Stimulated activated naive CD4-positive, alpha-beta T cell (primary cell): ENCODE measurements around the gene FCHSD1.

Experiments used
- DNase-seq, 6 experiments: peaks; one replicate each; lab custom pipeline; 2025; lab: John Stamatoyannopoulos, UW

The FCHSD1 gene

DNA sequence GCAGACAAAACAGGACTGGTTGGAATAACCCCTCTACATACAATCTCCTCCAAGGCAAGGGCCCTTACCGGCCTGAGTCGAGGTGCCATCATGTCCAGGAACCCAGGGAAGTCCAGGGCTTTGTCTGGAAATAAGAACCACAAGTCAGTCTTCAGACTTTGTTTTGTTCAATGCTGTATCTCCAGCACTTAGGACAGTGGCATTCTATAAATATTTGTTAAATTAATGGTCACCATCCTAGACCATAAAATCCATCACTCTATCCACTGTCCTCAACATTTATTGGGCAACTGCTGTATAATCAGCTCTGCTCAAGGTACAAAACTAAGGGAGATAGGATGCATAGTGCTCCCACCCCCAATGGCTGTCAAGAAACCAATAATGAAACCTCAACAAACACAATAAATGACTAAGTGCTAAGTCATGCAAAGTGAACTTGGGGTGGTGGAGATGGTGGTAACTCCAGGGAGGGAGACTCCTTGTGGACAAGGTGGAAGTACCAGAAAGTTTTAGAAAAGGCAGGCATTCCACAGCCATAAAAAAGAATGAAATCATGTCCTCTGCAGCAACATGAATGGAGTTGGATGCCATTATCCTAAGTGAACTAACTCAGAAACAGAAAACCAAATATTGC is 9.5 kb downstream of the FCHSD1 start:
- no peak for DNase-seq

DNA sequence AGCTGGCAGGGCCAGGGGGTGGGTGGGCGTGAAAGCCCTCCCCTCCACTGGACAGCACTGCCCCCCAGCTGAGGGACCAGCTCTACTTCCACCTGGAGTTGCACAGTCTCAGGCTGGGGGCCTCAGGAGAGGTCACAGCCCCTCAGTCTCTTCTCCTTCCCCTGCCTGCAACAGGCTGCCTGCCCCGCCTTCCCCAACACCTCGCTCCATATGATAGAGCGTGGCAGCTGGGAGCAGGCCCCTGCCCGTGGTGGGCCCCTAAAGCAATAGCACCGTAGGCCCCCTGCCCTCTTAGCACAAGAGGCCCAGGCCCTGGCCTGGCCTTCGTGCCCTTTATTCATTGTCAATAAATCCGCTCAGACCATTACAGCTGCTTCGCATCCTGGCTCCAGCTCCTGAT is 10.5 kb downstream of the FCHSD1 start:
- no peak for DNase-seq

- no peak for DNase-seq
Observed at GRCh38 chr5:141640051-141640415, 11.2 kb downstream of the FCHSD1 start.

- DNase-seq = no peak
Observed at GRCh38 chr5:141639357-141640050, 11.7 kb downstream of the FCHSD1 start.

DNA sequence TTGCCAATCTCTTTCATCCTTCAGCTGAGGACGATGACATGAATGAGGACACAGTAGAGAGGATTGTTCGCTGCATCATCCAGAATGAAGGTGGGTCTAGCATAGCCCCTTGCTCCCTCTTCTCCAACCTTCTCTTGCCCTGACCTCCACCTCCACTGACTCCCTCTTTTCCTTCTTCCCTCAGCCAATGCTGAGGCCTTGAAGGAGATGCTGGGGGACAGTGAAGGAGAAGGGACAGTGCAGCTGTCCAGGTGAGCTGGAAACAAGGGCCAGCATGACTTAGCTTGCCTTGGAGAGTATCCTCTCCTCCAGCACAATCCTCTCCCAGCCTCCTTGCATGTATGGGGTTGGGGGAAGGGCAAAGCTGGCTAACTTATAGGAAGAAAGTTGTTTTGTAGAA is 12.4 kb downstream of the FCHSD1 start:
- DNase-seq = no peak

GRCh38 chr5:141637767-141638419 is 13.3 kb downstream of the FCHSD1 start:
- DNase-seq = peak; percentile 20 to 56 (median 48)

GRCh38 chr5:141637123-141637766 is 14.0 kb downstream of the FCHSD1 start:
- peak; percentile 27 to 72 (median 60) for DNase-seq

- peak; percentile 80 to 94 (median 90) for DNase-seq
Observed at GRCh38 chr5:141636413-141637122, 14.7 kb downstream of the FCHSD1 start, which contains the start of the genes HDAC3 and RELL2. HDAC3 (minus strand) TSS chr5:141636849; CDS start chr5:141636790, 59 bp downstream. RELL2 (plus strand) TSS chr5:141636997; CDS start chr5:141638226, 1,229 bp downstream.

DNA sequence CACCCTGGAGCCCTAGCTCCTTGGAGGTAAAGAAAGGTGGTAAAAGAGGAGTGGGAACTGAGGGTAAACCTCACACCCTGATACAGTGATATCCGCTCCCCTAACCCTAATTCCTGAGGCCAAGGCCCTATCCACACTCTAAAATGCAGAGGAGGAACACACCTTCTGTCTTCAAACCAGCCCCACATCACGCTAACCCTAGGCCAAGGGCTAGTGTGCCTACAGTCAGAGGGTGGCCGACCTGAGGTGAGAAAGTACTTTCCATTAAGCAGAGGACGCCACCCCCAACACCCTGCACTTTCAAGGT is 15.2 kb downstream of the FCHSD1 start:
- DNase-seq = peak in 1 of 6 experiments; percentile 27

- DNase-seq = no peak
Observed at GRCh38 chr5:141635646-141636045, 15.6 kb downstream of the FCHSD1 start.

DNA sequence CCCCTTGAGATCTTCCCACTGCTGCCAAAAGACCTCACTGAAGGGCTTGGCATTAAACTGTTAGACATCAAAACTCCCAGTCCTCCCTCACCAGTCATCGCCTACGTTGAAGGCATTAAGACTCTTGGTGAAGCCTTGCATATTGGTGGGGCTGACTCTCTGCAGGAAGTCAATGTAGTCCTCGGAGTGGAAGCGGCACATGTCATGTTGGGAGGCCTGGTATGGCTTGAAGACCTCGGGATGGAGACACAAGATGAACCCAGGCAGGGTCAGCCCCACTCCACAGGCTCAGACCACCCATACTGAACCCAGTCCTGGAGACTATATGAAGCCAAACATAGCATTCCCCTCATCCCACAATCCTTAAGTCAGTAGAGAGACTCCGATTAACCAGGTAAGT is 16.5 kb downstream of the FCHSD1 start:
- no peak for DNase-seq

DNA sequence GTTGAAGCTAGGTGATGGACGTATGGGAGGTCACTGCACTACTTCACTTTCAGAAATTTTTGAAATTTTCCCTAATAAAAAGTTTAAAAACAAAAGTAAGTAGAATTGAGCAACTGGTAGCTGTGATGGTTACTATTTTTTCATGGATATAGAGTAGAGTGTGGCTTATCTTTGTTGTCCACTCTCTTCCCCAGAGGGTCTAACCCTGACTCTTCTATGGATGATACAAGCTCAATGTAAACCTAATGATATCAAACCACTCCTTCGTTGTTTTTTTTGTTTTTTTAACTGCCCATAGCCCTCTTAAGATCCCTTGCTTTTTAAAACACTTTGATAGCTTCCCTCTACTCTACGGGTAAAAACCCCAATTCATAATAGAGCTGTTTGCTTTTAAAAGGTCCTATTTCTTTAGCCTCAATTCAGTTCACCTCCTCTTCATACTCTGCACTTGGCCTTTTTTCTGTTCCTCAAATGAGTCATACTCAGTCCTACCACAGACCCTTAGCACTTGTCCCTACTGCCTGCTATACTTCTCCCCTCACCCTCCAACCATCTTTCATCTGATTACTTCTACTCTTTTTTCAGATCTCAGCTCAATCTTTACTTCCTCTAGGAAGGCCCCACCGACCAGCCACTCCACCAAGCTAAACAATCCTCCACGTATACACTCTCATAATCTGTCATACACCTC is 17.2 kb downstream of the FCHSD1 start:
- no peak for DNase-seq

DNA sequence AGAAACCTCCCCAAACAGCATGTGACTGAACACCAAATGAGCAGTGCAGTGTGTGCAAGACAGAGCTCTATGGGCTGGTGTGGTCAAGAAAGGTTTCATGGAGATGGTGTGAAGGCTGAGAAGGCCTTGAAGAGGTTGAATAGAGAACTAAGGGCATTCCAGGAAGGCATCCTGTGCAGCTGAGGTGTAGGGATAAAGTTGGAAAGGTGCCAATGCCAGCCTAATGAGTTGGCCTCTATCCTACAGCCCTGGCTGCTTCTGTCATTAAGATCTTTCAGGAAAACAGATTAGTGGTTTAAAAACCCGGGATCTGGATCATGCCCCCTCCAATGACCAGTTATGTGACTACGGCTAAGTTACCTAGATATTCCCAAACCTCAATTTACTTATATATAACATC is 18.6 kb downstream of the FCHSD1 start:
- DNase-seq = no peak

GRCh38 chr5:141630570-141631140 is 20.6 kb downstream of the FCHSD1 start:
- DNase-seq = no peak

GRCh38 chr5:141628175-141628788 is 22.9 kb downstream of the FCHSD1 start:
- DNase-seq = no peak

- no peak for DNase-seq
Observed at GRCh38 chr5:141623611-141624010, 27.6 kb downstream of the FCHSD1 start.

- no peak for DNase-seq
Observed at GRCh38 chr5:141623186-141623585, 28.0 kb downstream of the FCHSD1 start.

- DNase-seq = peak; percentile 91 to 97 (median 94)
Observed at GRCh38 chr5:141618804-141619554, 32.2 kb downstream of the FCHSD1 start, which contains the start of gene DIAPH1. DIAPH1 (minus strand) TSS chr5:141619000; CDS start chr5:141618914, 86 bp downstream.

DNA sequence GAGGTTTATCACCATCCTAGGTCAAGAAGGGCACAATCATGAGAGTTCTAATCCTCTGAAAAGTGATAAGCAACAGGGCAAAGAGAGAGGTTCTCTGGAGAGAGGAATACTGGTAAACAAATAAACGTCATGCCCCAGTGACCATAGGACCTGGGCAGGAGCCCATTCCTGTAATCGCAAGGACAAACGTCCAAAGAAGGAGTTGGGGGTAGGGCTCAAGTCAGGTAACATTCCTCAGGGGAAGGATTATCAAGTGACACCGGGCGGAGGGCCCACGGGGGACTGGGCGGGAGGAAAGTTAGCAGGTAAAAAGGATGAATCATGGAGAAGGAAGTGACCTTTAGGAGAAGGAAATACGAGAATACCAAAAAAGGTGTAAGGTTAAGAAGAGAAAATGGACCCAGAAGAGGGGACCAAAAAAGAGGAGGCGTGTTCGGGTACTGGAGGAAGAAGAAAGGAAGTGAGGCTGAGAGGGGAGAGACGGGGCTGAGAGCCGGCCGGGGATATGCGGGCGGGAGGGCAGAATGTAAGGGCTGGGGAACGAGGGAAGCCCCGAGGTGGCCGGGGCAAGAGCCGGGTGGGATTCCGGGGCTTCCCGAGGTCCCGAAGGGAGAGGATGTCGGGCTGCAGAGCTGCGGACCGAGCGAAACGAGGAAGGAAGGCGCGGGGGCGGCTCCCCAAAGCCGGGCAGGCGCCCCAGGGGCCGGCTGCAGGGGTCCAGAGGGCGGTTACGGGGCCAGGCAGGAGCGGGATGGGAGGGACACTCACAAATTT is 33.0 kb downstream of the FCHSD1 start:
- peak; percentile 29 to 62 (median 52) for DNase-seq
